GM18526 (cell line): ENCODE data around the gene CNOT1.

Source experiments
- POLR2A ChIP-seq: IDR thresholded peaks from 3 replicates; pipeline ENCODE4 v1.6.1; 2011; ENCODE audit not compliant: insufficient read length; ENCODE audit errors: extremely low read depth

CNOT1 gene

DNA sequence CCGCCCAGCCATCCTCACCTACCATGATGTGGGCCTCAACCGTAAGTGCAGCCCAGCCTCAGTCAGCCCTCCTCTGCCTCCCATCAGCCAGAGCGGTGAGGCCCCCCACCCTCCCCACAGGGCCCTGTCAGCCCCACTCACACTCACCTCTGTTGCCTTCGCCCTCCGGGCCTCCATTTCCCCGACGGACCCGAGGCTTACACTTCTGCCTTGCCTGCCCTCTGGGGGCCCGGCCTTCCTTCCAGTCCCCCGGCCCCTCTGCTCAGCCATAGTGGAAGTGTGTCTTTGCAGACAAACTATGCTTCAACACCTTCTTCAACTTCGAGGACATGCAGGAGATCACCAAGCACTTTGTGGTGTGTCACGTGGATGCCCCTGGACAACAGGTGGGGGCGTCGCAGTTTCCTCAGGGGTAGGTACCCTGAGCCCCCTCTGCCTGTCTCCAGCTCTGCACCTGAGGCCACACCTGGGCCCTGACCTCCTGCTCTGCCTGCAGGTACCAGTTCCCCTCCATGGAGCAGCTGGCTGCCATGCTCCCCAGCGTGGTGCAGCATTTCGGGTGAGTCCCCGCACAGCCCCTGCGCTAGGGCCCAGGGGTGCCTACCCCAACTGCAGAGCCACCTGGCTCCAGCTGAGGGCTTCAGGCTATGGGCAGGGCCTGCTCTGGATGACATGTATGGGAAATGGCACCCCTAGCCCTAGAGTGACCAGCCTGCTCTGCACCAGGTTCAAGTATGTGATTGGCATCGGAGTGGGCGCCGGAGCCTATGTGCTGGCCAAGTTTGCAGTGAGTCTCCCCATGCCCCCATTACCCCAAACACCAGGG lies 125.5 kb downstream of the CNOT1 start:
- no peak for TF ChIP-seq POLR2A

DNA sequence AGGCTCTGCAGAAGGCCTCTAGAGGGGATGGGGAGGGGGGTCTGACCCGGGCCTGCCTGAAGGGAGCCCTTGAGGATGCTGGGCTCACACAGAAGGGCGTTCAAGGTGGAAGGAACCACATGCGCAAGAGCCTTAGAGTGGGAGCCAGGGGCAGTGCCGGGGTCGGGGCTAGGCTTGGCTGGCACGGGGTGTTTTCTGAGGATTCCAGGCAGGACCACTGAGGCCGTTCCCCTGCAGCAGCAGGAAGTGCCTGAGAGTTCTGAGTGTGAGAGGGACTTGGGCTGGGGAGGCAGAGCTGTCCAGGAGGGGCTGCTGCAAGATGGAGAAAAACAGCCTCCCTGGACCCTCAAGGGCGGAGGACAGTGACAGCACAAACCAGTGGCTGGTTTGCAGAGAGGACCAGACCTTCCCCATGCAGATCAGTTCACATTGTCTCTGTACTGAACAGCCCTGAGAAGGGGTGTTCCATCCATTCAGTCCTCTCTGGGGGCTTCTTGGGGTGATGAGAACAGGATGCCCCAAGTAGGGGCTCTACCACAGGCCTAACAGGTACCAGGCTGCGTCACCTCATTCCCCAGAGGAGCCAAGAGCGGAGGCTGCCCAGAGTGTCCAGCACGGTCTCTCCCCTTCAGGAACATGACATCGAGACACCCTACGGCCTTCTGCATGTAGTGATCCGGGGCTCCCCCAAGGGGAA lies 126.3 kb downstream of the CNOT1 start:
- TF ChIP-seq POLR2A = no peak

GRCh38 chr16:58502217-58502921 lies 127.3 kb downstream of the CNOT1 start:
- no peak for TF ChIP-seq POLR2A

GRCh38 chr16:58501242-58502131 lies 128.1 kb downstream of the CNOT1 start:
- no peak for TF ChIP-seq POLR2A

GRCh38 chr16:58500430-58501241 lies 129.0 kb downstream of the CNOT1 start:
- TF ChIP-seq POLR2A = no peak

GRCh38 chr16:58499615-58500351 lies 129.8 kb downstream of the CNOT1 start, which contains the start of gene NDRG4:
Gene NDRG4 (plus strand): TSS chr16:58500143. CDS start chr16:58500249, 106 bp downstream.
- no peak for TF ChIP-seq POLR2A

DNA sequence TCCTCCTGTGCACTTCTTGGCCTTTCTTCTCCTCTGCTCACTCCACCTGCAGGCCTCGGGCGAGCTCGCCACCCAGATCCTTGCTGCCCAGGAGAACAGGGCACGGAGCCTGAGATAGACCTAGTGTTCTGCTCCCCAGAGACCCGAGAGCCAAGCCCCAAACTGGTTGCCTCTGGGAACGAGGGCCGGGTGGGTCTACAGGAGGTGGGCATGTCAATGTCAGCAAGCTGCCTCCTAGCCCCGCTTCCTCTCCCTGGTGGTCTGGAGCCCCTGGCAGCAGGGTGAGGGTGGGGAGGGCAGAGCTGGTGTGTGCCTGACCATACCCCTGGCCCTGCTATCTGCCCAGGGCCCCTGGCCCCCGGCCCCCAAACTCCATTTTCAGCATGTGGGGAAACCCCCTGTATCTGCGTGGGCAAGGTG lies 130.5 kb downstream of the CNOT1 start:
- TF ChIP-seq POLR2A = no peak

- no peak for TF ChIP-seq POLR2A
Observed at GRCh38 chr16:58498341-58499091, 131.1 kb downstream of the CNOT1 start.

GRCh38 chr16:58497935-58498334 lies 131.7 kb downstream of the CNOT1 start:
- no peak for TF ChIP-seq POLR2A

GRCh38 chr16:58497468-58497867 lies 132.2 kb downstream of the CNOT1 start:
- no peak for TF ChIP-seq POLR2A

- TF ChIP-seq POLR2A = no peak
Observed at GRCh38 chr16:58495521-58496331, 133.9 kb downstream of the CNOT1 start.
